Measurements from ENCODE around the gene A4GALT.

Gene A4GALT

DNA sequence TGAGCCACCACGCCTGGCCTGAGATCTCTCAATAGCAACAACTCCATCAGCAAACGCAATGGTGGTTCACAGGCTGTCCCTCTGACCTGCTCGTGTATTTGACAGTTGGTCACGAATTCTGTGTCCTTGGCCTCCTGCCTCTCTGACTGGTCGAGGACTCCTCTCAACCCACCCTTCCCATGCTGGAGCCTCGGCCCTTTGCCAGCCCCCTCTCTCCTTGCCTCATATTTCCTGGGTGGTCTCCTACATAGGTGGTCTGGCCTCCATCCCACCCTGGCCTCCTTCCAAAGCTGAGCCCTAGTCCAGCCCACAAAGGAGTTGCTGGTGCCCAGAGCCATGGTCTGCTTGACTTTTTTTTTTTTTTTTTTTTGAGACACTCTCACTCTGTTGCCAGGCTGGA, 11.4 kb upstream of the A4GALT start:
- no peak for TF ChIP-seq TAF1 (IDR thresholded peaks at IDR 0.05; ENCODE audit: borderline replicate concordance, low read depth, low read length)
- TF ChIP-seq POLR2A (IDR thresholded peaks at IDR 0.05; ENCODE audit: low read depth, low read length) = no peak
- no peak for TF ChIP-seq POLR2AphosphoS5 (IDR thresholded peaks at IDR 0.05; ENCODE audit: low read depth, low read length)
- FAIRE-seq (no peak), DNase-seq (ENCODE audit: insufficient read length) (no peak)

DNA sequence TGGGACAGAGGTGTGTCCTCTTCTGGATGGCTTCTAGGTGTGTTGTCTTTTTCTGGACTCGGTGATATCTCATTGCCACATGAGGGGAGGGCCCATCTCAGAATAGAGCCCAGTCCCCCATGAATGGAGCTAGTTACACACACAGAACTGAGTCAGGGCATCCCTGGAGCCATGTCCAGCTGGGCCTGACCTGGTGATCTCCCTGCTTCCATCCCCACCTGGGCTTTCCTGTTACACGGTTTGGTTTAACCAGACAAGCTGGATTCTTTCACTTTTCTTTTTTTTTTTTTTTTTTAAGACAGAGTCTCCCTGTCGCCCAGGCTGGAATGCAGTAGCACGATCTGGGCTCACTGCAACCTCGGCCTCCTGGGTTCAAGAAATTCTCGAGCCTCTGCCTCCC, 6.1 kb upstream of the A4GALT start:
- no peak for DNase-seq (ENCODE audit: insufficient read length)
- TF ChIP-seq POLR2A (IDR thresholded peaks at IDR 0.05; ENCODE audit: low read depth, low read length) (no peak), POLR2AphosphoS5 (IDR thresholded peaks at IDR 0.05; ENCODE audit: low read depth, low read length) (no peak), TAF1 (IDR thresholded peaks at IDR 0.05; ENCODE audit: borderline replicate concordance, low read depth, low read length) (no peak)
- FAIRE-seq = no peak

DNA sequence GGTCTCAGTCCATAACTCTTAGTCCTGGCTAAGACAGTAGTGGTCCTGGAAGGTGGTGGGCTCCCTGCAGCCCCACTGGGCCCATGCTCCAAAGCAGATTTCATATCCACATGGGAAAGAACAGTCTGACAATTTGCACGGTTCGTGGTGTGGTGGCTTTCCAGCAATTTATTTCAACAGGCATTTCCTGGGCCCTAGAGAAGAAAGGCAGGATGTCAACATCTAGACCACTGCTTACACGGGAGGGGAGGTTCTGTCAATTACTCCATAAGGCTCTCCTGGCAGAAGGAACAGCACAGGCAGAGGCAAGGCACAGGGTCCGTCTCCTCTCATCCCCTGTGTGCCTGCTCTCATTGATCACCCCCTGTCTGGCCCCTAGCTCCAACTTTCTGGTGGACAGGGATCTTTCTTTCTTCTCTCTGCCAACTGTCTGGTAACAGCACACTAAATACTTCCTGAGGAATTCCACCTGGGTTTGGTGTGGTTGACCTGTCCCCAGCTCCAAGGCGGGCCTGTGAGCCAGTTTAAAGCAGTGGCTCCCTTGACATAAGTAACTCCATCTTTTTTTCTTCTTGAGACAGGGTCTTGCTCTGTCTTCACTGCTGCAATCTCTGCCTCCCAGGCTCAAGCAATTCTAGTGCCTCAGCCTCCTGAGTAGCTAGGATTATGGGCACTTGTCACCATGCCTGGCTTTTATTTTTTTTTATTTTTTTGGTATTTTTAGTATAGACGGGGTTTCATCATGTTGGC, 5.1 kb upstream of the A4GALT start:
- DNase-seq (ENCODE audit: insufficient read length) (no peak), FAIRE-seq (no peak)
- TF ChIP-seq TAF1 (IDR thresholded peaks at IDR 0.05; ENCODE audit: borderline replicate concordance, low read depth, low read length) = no peak
- TF ChIP-seq POLR2A (IDR thresholded peaks at IDR 0.05; ENCODE audit: low read depth, low read length) = no peak
- TF ChIP-seq POLR2AphosphoS5 (IDR thresholded peaks at IDR 0.05; ENCODE audit: low read depth, low read length) = no peak

DNA sequence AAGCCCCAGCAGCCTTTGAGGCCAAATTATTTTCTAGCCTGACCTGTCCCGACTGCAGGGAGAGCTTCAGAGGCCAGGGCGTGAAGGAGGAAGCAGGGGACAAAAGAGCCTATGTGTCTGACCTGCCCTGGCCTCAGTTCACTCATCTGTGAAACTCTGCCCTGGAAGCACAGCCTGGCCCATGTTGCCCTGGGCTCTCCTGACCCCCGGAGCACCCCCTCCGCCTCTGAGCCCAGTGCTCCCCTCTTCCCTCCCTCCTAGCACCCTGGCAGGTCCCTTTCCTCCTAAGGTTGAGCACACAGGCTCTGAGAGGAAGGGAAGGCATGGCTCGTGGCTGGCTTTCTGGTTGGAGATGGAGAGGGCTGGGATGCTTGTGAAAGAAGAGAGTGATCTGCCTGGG, 3.4 kb upstream of the A4GALT start:
- TF ChIP-seq TAF1 (IDR thresholded peaks at IDR 0.05; ENCODE audit: borderline replicate concordance, low read depth, low read length) (no peak), POLR2A (IDR thresholded peaks at IDR 0.05; ENCODE audit: low read depth, low read length) (no peak), POLR2AphosphoS5 (IDR thresholded peaks at IDR 0.05; ENCODE audit: low read depth, low read length) (no peak)
- DNase-seq (ENCODE audit: insufficient read length) = no peak
- FAIRE-seq = no peak

DNA sequence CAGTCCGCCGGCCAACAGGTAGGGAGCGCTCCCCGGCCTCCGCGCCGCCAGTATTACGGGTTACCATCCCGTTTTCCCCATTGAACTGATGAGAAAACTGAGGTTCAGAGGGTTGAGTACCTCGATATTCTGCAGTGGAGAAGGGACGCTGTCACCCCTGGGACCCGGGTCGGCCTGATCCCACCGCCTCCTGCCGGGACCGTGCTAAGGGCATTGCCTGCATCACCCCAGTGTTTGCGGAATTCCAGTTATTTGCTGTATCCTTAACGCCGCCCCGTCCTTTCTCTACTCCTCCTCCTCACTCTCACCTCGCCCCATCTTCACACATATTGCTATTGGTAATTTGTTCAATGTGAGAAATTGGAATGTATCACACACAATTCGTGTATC, 370 bp upstream of the A4GALT start:
- TF ChIP-seq POLR2AphosphoS5 (IDR thresholded peaks at IDR 0.05; ENCODE audit: low read depth, low read length) (no peak), TAF1 (IDR thresholded peaks at IDR 0.05; ENCODE audit: borderline replicate concordance, low read depth, low read length) (no peak), POLR2A (IDR thresholded peaks at IDR 0.05; ENCODE audit: low read depth, low read length) (no peak)
- DNase-seq (ENCODE audit: insufficient read length) (no peak), FAIRE-seq (peak; percentile 85)

DNA sequence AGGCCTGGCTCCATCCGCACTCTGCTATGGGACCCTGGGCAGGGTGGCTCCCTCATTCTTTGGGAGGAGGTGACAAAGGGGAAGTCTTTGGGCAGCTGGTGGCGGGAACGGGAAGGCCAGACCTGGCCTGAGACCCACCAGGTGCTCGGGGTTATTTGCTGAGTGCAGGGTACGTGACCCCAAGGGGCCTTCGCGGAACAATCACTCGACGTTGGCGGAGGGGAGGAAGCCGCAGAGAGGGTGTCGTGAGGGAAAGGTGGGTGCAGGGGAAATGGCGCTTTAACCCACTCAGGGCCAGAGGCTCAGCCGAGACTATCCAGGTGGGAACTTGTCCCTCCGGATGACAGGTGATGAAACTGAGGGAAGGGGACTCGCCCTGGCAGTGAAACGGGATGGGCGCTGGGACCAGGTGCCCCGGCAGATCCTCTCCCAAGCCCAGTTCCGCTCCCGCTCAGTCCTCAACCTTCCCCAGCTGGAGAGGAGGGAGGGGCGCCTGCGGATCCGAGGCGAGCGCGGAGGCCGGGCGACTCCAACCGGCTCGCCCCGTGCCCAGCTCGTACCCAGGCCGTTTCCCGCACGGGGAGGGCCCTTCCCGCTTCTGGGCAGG, 911 bp downstream of the A4GALT start:
- TF ChIP-seq POLR2A (IDR thresholded peaks at IDR 0.05; ENCODE audit: low read depth, low read length) (no peak), TAF1 (IDR thresholded peaks at IDR 0.05; ENCODE audit: borderline replicate concordance, low read depth, low read length) (no peak), POLR2AphosphoS5 (IDR thresholded peaks at IDR 0.05; ENCODE audit: low read depth, low read length) (no peak)
- FAIRE-seq = no peak
- no peak for DNase-seq (ENCODE audit: insufficient read length)

DNA sequence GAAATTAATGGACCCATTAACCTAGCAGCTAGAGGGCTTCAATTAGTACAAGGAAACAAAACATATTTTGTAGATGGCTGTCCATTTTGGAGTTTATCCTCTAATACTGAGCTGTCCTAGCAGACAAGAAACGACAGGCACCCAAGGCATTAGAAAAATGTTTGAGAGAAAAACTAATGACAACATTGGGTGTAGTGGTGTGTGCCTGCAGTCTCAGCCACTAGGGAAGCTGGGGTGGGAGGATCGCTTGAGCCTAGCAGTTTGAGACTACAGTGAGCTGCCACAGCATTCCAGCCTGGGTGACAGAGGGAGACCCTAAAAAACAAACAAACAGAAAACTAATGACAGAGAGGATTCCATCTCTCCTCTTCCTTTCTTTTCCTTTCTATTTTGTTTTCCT, 1.5 kb downstream of the A4GALT start:
- TF ChIP-seq TAF1 (IDR thresholded peaks at IDR 0.05; ENCODE audit: borderline replicate concordance, low read depth, low read length) (no peak), POLR2A (IDR thresholded peaks at IDR 0.05; ENCODE audit: low read depth, low read length) (no peak), POLR2AphosphoS5 (IDR thresholded peaks at IDR 0.05; ENCODE audit: low read depth, low read length) (no peak)
- FAIRE-seq = peak; percentile 82
- no peak for DNase-seq (ENCODE audit: insufficient read length)

DNA sequence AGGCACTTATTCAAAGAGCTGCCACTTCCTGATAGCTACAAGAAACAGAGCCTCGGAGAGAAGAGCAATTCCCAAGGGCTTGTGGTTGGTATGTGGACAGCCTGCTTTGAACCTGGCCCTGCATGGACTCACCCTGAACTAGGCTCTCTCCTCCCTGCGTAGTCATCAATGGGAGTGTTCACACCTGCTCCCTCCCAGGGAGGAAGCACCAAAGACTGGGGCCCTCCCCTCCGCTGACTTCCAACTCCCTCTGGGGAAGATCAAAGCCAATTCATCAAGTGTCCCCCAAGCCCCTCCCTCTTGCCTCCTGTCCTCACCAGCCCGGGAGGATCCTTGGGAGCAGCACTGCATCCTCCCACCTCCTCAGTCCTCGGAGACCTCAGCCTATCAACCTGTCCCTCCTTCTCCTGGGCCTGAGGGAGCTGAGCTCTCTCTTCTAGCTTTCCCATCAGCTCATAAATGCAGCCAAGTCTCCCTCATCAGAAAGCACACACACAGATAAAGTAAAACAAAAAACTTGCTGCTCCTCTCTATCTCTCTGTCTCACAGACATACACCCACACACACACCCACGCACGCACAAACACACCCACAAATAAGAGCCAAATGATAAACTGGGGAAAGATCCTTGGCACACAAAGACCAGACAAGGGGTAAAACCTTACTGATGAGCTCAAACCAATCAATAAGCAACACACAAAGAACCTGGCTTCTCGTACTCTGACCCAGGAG, 3.3 kb downstream of the A4GALT start:
- DNase-seq (ENCODE audit: insufficient read length) (no peak), FAIRE-seq (no peak)
- TF ChIP-seq TAF1 (IDR thresholded peaks at IDR 0.05; ENCODE audit: borderline replicate concordance, low read depth, low read length) (no peak), POLR2A (IDR thresholded peaks at IDR 0.05; ENCODE audit: low read depth, low read length) (no peak), POLR2AphosphoS5 (IDR thresholded peaks at IDR 0.05; ENCODE audit: low read depth, low read length) (no peak)

DNA sequence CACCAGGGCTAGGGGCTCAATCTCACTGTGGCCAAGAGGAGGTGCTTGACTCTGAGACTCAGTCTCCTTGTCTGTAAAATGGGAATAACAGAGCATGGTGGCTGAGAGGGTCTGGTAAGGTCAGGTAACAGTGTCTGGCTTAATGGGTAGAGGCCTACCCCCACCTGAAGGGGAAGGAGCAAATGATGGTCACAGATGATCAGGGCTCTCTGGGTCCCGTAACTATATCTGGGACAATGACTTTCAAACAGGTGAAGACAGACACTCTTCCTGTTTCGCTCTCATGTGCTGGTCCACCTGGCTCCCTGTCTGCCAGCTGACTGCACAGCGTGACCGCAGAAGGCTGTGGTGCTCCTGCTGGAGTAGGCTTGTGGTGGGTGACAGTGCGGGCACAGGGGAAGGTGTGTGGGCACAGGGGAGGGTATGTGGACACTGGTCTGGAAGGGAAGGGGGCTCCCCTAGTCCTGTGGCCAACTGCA, 4.0 kb downstream of the A4GALT start:
- FAIRE-seq = peak; percentile 98
- DNase-seq (ENCODE audit: insufficient read length) = no peak
- TF ChIP-seq POLR2AphosphoS5 (IDR thresholded peaks at IDR 0.05; ENCODE audit: low read depth, low read length) (peak; percentile 28; the same call in 1 of the 2 replicates), POLR2A (IDR thresholded peaks at IDR 0.05; ENCODE audit: low read depth, low read length) (no peak)

DNA sequence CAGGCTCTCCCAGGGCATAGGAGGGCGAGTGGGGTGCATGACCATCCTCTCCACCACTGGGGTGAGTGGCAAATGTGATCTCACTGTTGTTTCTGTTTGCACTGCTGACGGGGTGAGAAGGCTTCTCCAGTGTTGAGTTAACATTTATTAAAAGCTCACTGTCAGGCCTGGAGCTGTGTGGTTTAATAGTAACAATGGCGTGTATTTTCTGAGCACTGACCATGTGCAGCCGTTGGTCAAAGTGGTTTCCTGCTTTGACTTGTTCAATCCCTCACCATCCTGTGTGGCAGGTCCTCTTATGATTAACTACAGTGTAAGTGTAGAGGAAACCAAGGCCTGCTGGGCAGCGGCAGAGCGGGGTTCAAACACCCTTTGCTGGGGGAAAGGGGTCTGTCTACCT, 4.4 kb downstream of the A4GALT start:
- DNase-seq (ENCODE audit: insufficient read length) (no peak), FAIRE-seq (no peak)
- TF ChIP-seq POLR2AphosphoS5 (IDR thresholded peaks at IDR 0.05; ENCODE audit: low read depth, low read length) (no peak), POLR2A (IDR thresholded peaks at IDR 0.05; ENCODE audit: low read depth, low read length) (no peak), TAF1 (IDR thresholded peaks at IDR 0.05; ENCODE audit: borderline replicate concordance, low read depth, low read length) (no peak)

DNA sequence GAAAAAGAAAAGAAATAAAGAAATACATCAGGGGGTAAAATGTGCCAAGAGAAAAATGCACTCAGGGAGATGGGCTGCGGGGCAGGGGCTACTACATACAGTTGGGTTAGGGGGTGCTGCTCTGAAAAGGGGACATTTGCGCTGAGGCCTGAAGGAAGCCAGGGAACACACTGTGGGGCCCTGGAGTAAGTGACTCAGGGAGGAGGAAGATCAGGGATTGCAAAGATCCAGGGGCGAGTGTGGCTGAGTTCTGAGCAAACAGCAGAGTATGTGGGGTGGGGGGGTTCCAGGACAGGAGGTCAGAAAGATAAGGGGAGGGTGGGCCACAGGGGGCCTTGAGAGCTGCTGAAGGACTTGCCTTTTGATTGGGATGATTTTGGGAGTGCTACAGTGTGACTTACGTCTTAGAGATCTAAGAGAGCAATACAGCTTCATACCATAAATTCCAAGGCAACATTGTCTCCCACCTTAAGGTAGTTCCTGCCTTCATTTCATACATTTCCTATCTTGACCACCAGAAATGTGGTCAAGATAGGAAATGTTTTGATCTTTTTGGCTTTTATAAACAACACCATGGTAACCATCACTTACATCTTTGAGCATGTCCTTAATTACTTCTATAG, 5.8 kb downstream of the A4GALT start:
- TF ChIP-seq POLR2AphosphoS5 (IDR thresholded peaks at IDR 0.05; ENCODE audit: low read depth, low read length) (no peak), TAF1 (IDR thresholded peaks at IDR 0.05; ENCODE audit: borderline replicate concordance, low read depth, low read length) (no peak), POLR2A (IDR thresholded peaks at IDR 0.05; ENCODE audit: low read depth, low read length) (no peak)
- FAIRE-seq = no peak
- DNase-seq (ENCODE audit: insufficient read length) = no peak

All from GM12892 (cell line).